OCI-LY3 (cell line): Measurements from ENCODE around the gene NAA30.

Experiments
- H2AFZ ChIP-seq: fragments of 200-600, 300-600 bp; shearing (Covaris generic); 2 replicates; pipeline ENCODE4 v1.6.0; 2014; ENCODE audit warnings: antibody characterized with exemption, low read depth, low read length
- H3K27ac ChIP-seq: fragments of 200-600, 300-600 bp; sonication (generic); 2 replicates; pipeline ENCODE4 v1.5.1; 2014; ENCODE audit warnings: mild to moderate bottlenecking, low read length, moderate library complexity, mixed read lengths
- H3K27me3 ChIP-seq: fragments of 200-600, 300-600 bp; sonication (generic); 2 replicates; pipeline ENCODE4 v1.6.1; 2014; ENCODE audit warnings: low read depth, low read length, mixed read lengths
- H3K36me3 ChIP-seq: fragments of 200-600, 300-600 bp; sonication (generic); replicated peaks from 2 replicates; pipeline ENCODE3; 2014; ENCODE audit warnings: low read depth, low read length, mixed read lengths
- H3K4me1 ChIP-seq: fragments of 300-600, 200-600 bp; sonication (generic); 2 replicates; pipeline ENCODE4 v1.6.1; 2014; ENCODE audit warnings: low read length, mixed read lengths
- H3K4me2 ChIP-seq: fragments of 200-600, 300-600 bp; sonication (generic); 2 replicates; pipeline ENCODE4 v1.6.1; 2014; ENCODE audit warnings: low read length, mixed read lengths
- H3K4me3 ChIP-seq: fragments of 300-600, 200-600 bp; sonication (generic); 2 replicates; pipeline ENCODE4 v1.5.1; 2014; ENCODE audit warnings: antibody characterized with exemption, mild to moderate bottlenecking, low read length, moderate library complexity
- H3K79me2 ChIP-seq: fragments of 300-600, 200-600 bp; shearing (Covaris generic); 2 replicates; pipeline ENCODE4 v1.6.1; 2014; ENCODE audit warnings: mild to moderate bottlenecking, low read length, mixed read lengths
- H3K9ac ChIP-seq: fragments of 300-600, 200-600 bp; shearing (Covaris generic); 2 replicates; pipeline ENCODE4 v1.6.0; 2014; ENCODE audit warnings: mild to moderate bottlenecking, low read length, moderate library complexity
- H3K9me3 ChIP-seq: fragments of 200-600, 300-600 bp; shearing (Covaris generic); 2 replicates; pipeline ENCODE4 v1.6.1; 2014; ENCODE audit warnings: low read length, mixed read lengths; ENCODE audit not compliant: insufficient read depth
- H4K20me1 ChIP-seq: fragments of 200-600, 300-600 bp; sonication (generic); 2 replicates; pipeline ENCODE4 v1.6.1; 2016; ENCODE audit warnings: low read length, mixed read lengths; ENCODE audit not compliant: insufficient read depth
- EZH2phosphoT487 ChIP-seq: fragments of 200-600 bp; shearing (Covaris generic); IDR thresholded peaks from 2 replicates; pipeline ENCODE4 v1.6.1; 2018; ENCODE audit warnings: antibody characterized with exemption, mixed run types, low read depth
- TF ChIP-seq, protein P1 (sequence below): fragments of 200-600, 300-600 bp; sonication (generic); IDR thresholded peaks from 2 replicates; pipeline ENCODE4 v1.5.1; 2014; ENCODE audit warnings: antibody characterized with exemption, low read length, low read depth

NAA30 gene

GRCh38 chr14:57403521-57403864, 13.1 kb downstream of the NAA30 start:
- peaks cover 22% of the 10 kb centered on the region for H3K36me3 ChIP-seq
- H3K4me1 ChIP-seq = no peaks in the 10 kb centered on the region
- no peak overlapping the region for H3K4me2 ChIP-seq
- TF ChIP-seq, protein P1, sequence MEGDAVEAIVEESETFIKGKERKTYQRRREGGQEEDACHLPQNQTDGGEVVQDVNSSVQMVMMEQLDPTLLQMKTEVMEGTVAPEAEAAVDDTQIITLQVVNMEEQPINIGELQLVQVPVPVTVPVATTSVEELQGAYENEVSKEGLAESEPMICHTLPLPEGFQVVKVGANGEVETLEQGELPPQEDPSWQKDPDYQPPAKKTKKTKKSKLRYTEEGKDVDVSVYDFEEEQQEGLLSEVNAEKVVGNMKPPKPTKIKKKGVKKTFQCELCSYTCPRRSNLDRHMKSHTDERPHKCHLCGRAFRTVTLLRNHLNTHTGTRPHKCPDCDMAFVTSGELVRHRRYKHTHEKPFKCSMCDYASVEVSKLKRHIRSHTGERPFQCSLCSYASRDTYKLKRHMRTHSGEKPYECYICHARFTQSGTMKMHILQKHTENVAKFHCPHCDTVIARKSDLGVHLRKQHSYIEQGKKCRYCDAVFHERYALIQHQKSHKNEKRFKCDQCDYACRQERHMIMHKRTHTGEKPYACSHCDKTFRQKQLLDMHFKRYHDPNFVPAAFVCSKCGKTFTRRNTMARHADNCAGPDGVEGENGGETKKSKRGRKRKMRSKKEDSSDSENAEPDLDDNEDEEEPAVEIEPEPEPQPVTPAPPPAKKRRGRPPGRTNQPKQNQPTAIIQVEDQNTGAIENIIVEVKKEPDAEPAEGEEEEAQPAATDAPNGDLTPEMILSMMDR = no peak
- no peak for TF ChIP-seq EZH2phosphoT487
- H2AFZ ChIP-seq = no peak overlapping the region
- no peak overlapping the region for H3K4me3 ChIP-seq
- H3K27me3 ChIP-seq = no peaks in the 10 kb centered on the region
- peaks cover 12% of the 10 kb centered on the region for H4K20me1 ChIP-seq
- no peaks in the 10 kb centered on the region for H3K9me3 ChIP-seq
- no peaks in the 10 kb centered on the region for H3K79me2 ChIP-seq
- H3K27ac ChIP-seq = no peak overlapping the region
- H3K9ac ChIP-seq = no peak overlapping the region

- no peak for TF ChIP-seq EZH2phosphoT487
- TF ChIP-seq, protein P1 = no peak
- H3K9me3 ChIP-seq = no peaks in the 10 kb centered on the region
- H3K79me2 ChIP-seq = no peaks in the 10 kb centered on the region
- no peak overlapping the region for H3K4me3 ChIP-seq
- no peak overlapping the region for H3K27ac ChIP-seq
- H3K4me2 ChIP-seq = no peak overlapping the region
- peaks cover 16% of the 10 kb centered on the region for H3K36me3 ChIP-seq
- H3K27me3 ChIP-seq = no peaks in the 10 kb centered on the region
- H3K9ac ChIP-seq = no peak overlapping the region
- H4K20me1 ChIP-seq = peaks cover 11% of the 10 kb centered on the region; the same call in 1 of the 2 replicates
- no peak overlapping the region for H2AFZ ChIP-seq
- H3K4me1 ChIP-seq = no peaks in the 10 kb centered on the region
Observed at GRCh38 chr14:57405562-57405961, 15.2 kb downstream of the NAA30 start.

DNA sequence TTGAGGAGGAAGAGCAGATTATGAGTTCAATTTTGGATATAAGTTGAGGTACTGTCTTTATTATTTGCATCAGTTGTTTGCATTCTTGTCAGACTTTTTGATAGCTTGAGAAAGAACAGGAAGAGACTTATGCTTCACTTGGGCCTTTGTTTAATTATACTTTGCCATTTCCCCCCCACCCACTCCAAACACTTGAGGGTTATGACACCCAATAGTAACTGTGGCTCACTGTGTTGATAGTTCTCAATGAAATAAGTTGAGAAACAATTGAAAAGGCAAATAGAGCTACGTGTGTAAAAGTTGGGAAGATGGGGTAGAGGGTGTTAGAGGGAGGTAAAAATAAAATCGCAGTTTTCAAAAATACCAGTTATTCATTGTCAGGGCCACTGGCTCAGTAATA, 17.7 kb downstream of the NAA30 start:
- peaks cover 19% of the 10 kb centered on the region for H3K36me3 ChIP-seq
- H3K27me3 ChIP-seq = no peaks in the 10 kb centered on the region
- no peaks in the 10 kb centered on the region for H3K79me2 ChIP-seq
- no peak overlapping the region for H2AFZ ChIP-seq
- TF ChIP-seq, protein P1 = no peak
- no peak for TF ChIP-seq EZH2phosphoT487
- H3K9me3 ChIP-seq = no peaks in the 10 kb centered on the region
- no peak overlapping the region for H3K4me3 ChIP-seq
- no peaks in the 10 kb centered on the region for H3K4me1 ChIP-seq
- H3K4me2 ChIP-seq = no peak overlapping the region
- H3K9ac ChIP-seq = no peak overlapping the region
- H4K20me1 ChIP-seq = peaks cover 11% of the 10 kb centered on the region; the same call in 1 of the 2 replicates
- no peak overlapping the region for H3K27ac ChIP-seq

DNA sequence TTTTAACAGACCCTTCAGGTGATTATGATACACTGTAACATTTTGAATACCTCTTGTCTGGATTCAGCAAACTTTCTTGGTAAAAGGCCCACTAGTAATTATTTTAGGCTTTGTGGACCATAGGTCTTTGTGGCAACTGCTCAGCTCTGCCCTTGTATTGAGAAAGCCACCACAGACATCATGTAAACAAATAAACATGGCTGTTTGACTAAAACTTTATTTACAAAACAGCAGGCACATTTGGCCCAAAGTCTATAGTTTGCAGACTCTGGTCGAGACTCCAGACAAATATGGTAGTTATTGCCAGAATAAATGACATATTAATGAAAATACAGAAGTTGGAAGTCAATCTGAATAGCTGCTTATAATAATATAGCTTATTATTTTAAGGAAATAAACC, 18.2 kb downstream of the NAA30 start:
- Histone ChIP-seq H3K27ac (no peak overlapping the region), H3K9me3 (no peaks in the 10 kb centered on the region), H2AFZ (no peak overlapping the region), H3K27me3 (no peaks in the 10 kb centered on the region), H3K4me2 (no peak overlapping the region), H3K36me3 (peaks cover 19% of the 10 kb centered on the region), H3K9ac (no peak overlapping the region), H3K4me3 (no peak overlapping the region), H3K79me2 (no peaks in the 10 kb centered on the region), H3K4me1 (no peaks in the 10 kb centered on the region), H4K20me1 (peaks cover 11% of the 10 kb centered on the region; the same call in 1 of the 2 replicates)
- TF ChIP-seq EZH2phosphoT487 = no peak
- TF ChIP-seq, protein P1 = no peak
